GM12878 (cell line): ENCODE data around the gene SEC14L6.

Experiments
- EZH2 ChIP-seq: IDR thresholded peaks from 2 replicates; pipeline ENCODE4 v1.6.1; 2012; ENCODE audit warnings: low read depth, mild to moderate bottlenecking, control low read depth, inconsistent platforms, low read length, borderline replicate concordance; ENCODE audit not compliant: control insufficient read depth
- NR2F1 ChIP-seq: fragments of 450-650 bp; conservative IDR thresholded peaks from 2 replicates; pipeline ENCODE4 v1.6.1; 2017; ENCODE audit warnings: mild to moderate bottlenecking
- TF ChIP-seq, protein P1 (sequence below), 3 experiments: IDR thresholded peaks in 2 of 3; conservative IDR thresholded peaks in 1 of 3; 2 replicates each; pipeline ENCODE4 v1.5.1; 2011; ENCODE audit warnings: low read depth in 3 of 3, low read length in 3 of 3, mild to moderate bottlenecking in 3 of 3, control low read depth in 2 of 3, moderate library complexity in 2 of 3, inconsistent platforms in 1 of 3, mixed read lengths in 1 of 3; ENCODE audit not compliant: control insufficient read depth in 2 of 3, insufficient read depth in 1 of 3; ENCODE audit errors: extremely low read depth in 1 of 3
- TF ChIP-seq, protein P2 (sequence below): IDR thresholded peaks from 2 replicates; pipeline ENCODE4 v1.6.1; 2011; ENCODE audit warnings: low read depth, mild to moderate bottlenecking, low read length, moderate library complexity, borderline replicate concordance; ENCODE audit errors: extremely low read depth

DNA sequence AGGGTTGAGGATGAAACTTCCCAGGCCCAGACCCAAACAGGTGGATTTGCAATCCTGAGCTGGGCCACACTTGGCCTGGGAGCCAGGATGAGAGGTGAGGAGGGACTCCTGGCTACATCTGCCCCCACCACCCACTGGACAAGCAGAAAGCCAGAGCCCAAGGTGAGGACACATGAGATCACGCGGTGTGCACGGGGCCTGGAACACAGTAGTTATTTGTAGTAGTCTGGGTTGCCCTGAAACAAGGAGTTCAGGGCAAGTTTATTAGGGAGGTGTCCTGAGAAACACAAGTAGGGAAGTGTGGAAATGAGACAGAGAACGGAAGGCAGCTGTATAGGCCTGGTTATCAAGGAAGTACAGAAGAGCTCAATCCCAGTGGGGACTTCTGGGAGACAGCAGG lies 647 bp upstream of the SEC14L6 start:
- TF ChIP-seq, protein P1, sequence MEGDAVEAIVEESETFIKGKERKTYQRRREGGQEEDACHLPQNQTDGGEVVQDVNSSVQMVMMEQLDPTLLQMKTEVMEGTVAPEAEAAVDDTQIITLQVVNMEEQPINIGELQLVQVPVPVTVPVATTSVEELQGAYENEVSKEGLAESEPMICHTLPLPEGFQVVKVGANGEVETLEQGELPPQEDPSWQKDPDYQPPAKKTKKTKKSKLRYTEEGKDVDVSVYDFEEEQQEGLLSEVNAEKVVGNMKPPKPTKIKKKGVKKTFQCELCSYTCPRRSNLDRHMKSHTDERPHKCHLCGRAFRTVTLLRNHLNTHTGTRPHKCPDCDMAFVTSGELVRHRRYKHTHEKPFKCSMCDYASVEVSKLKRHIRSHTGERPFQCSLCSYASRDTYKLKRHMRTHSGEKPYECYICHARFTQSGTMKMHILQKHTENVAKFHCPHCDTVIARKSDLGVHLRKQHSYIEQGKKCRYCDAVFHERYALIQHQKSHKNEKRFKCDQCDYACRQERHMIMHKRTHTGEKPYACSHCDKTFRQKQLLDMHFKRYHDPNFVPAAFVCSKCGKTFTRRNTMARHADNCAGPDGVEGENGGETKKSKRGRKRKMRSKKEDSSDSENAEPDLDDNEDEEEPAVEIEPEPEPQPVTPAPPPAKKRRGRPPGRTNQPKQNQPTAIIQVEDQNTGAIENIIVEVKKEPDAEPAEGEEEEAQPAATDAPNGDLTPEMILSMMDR (IDR thresholded peaks at IDR 0.05 in 2 of 3, conservative IDR thresholded peaks at IDR 0.05 in 1 of 3; ENCODE audit: control insufficient read depth in 2 of 3, extremely low read depth in 1 of 3, insufficient read depth in 1 of 3, low read depth in 3 of 3, low read length in 3 of 3), result no peak
- TF ChIP-seq, protein P2, sequence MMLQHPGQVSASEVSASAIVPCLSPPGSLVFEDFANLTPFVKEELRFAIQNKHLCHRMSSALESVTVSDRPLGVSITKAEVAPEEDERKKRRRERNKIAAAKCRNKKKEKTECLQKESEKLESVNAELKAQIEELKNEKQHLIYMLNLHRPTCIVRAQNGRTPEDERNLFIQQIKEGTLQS, result no peak
- TF ChIP-seq EZH2 (no peak), NR2F1 (no peak)
